Measurements from ENCODE around the gene SERF1A. TPM values are rescaled to one million over a fixed set of nuclear protein-coding genes. Genes with fewer than 3 reads are reported as not detected.

SERF1A gene

Small RNA genes within 50 kb of the gene (small RNA-seq; reads per million reads assigned to genes)
- gene CDH12P1 = not detected
